Activated naive CD8-positive, alpha-beta T cell treated with anti-CD3 and anti-CD28 coated beads for 36 hours (primary cell): ENCODE results near the gene TOX2. TPM values are rescaled to one million over a fixed set of nuclear protein-coding genes. Genes with fewer than 3 reads are reported as not detected.

Experiments used
- DNase-seq: peaks from one replicate; pipeline ENCODE4 v3.0.0; 2021
- H3K27ac Mint-ChIP-seq: one replicate; pipeline ENCODE4 v1.8.0; 2022; ENCODE audit warnings: mild to moderate bottlenecking, moderate library complexity, mixed read lengths
- H3K27me3 Mint-ChIP-seq: one replicate; pipeline ENCODE4 v1.8.0; 2022; ENCODE audit warnings: mild to moderate bottlenecking, mixed read lengths
- H3K36me3 Mint-ChIP-seq: one replicate; pipeline ENCODE4 v1.8.0; 2021; ENCODE audit warnings: mild to moderate bottlenecking, mixed read lengths
- H3K4me1 Mint-ChIP-seq: one replicate; pipeline ENCODE4 v1.8.0; 2021; ENCODE audit warnings: mixed read lengths
- H3K4me3 Mint-ChIP-seq: one replicate; pipeline ENCODE4 v1.8.0; 2022; ENCODE audit warnings: mild to moderate bottlenecking, moderate library complexity, mixed read lengths
- H3K9me3 Mint-ChIP-seq: one replicate; pipeline ENCODE4 v1.8.0; 2022; ENCODE audit warnings: mixed read lengths
- total RNA-seq, 2 experiments: library from RNA; stranded (reverse); gene quantifications; one replicate each; pipeline ENCODE4 v1.2.3, GENCODE V29; 2021

TOX2 gene
- total RNA-seq, 2 experiments from 2014 or later, result 0.45 to 0.52 TPM

GRCh38 chr20:43923917-43924316 is 9.3 kb downstream of the TOX2 start:
- Mint-ChIP-seq H3K4me1 (peaks cover 46% of the 10 kb centered on the region), H3K9me3 (no peaks in the 10 kb centered on the region), H3K36me3 (no peaks in the 10 kb centered on the region), H3K27me3 (peaks cover 72% of the 10 kb centered on the region), H3K4me3 (no peak overlapping the region), H3K27ac (no peak overlapping the region)
- DNase-seq, result no peak

- peaks cover 64% of the 10 kb centered on the region for H3K27me3 Mint-ChIP-seq
- peak overlapping the region; percentile 6 for H3K27ac Mint-ChIP-seq
Measured at GRCh38 chr20:43925215-43925614, 10.6 kb downstream of the TOX2 start.

GRCh38 chr20:43925801-43926200 is 11.1 kb downstream of the TOX2 start:
- Mint-ChIP-seq H3K36me3 (no peaks in the 10 kb centered on the region), H3K4me1 (peaks cover 46% of the 10 kb centered on the region), H3K4me3 (no peak overlapping the region), H3K9me3 (no peaks in the 10 kb centered on the region), H3K27me3 (peaks cover 60% of the 10 kb centered on the region), H3K27ac (no peak overlapping the region)
- DNase-seq, result peak; percentile 13

More at GRCh38 chr20:43925215-43925614, 10.6 kb downstream of the TOX2 start:
- peak; percentile 76 for DNase-seq
- H3K4me1 Mint-ChIP-seq, result peaks cover 46% of the 10 kb centered on the region
- no peaks in the 10 kb centered on the region for H3K36me3 Mint-ChIP-seq
- no peaks in the 10 kb centered on the region for H3K9me3 Mint-ChIP-seq
- H3K4me3 Mint-ChIP-seq, result peak overlapping the region; percentile 35

GRCh38 chr20:43926287-43927050 is 11.8 kb downstream of the TOX2 start:
- Mint-ChIP-seq H3K4me3 (no peak overlapping the region), H3K9me3 (no peaks in the 10 kb centered on the region), H3K4me1 (peaks cover 43% of the 10 kb centered on the region), H3K36me3 (no peaks in the 10 kb centered on the region), H3K27ac (no peak overlapping the region), H3K27me3 (peaks cover 57% of the 10 kb centered on the region)
- DNase-seq, result no peak

- Mint-ChIP-seq H3K36me3 (no peaks in the 10 kb centered on the region), H3K9me3 (no peaks in the 10 kb centered on the region), H3K27ac (no peak overlapping the region), H3K4me1 (no peaks in the 10 kb centered on the region), H3K4me3 (no peak overlapping the region), H3K27me3 (peaks cover 46% of the 10 kb centered on the region)
- DNase-seq, result no peak
Measured at GRCh38 chr20:43931976-43932375, 17.3 kb downstream of the TOX2 start.

GRCh38 chr20:43934833-43935232 is 20.2 kb downstream of the TOX2 start:
- Mint-ChIP-seq H3K27ac (no peak overlapping the region), H3K36me3 (no peaks in the 10 kb centered on the region), H3K4me3 (no peak overlapping the region), H3K4me1 (peaks cover 2% of the 10 kb centered on the region), H3K27me3 (peaks cover 35% of the 10 kb centered on the region), H3K9me3 (no peaks in the 10 kb centered on the region)
- no peak for DNase-seq

- no peak overlapping the region for H3K27ac Mint-ChIP-seq
- H3K9me3 Mint-ChIP-seq, result no peaks in the 10 kb centered on the region
- peaks cover 2% of the 10 kb centered on the region for H3K4me1 Mint-ChIP-seq
- H3K4me3 Mint-ChIP-seq, result no peak overlapping the region
- no peaks in the 10 kb centered on the region for H3K36me3 Mint-ChIP-seq
- H3K27me3 Mint-ChIP-seq, result peaks cover 43% of the 10 kb centered on the region
- DNase-seq, result no peak
Measured at GRCh38 chr20:43936104-43936770, 21.6 kb downstream of the TOX2 start.

- DNase-seq, result no peak
- H3K9me3 Mint-ChIP-seq, result no peaks in the 10 kb centered on the region
Measured at GRCh38 chr20:43936805-43937204, 22.2 kb downstream of the TOX2 start.

GRCh38 chr20:43937591-43937990 is 22.9 kb downstream of the TOX2 start:
- DNase-seq, result no peak
- no peak overlapping the region for H3K4me3 Mint-ChIP-seq
- H3K27ac Mint-ChIP-seq, result no peak overlapping the region
- peaks cover 32% of the 10 kb centered on the region for H3K27me3 Mint-ChIP-seq
- no peaks in the 10 kb centered on the region for H3K9me3 Mint-ChIP-seq
- no peaks in the 10 kb centered on the region for H3K36me3 Mint-ChIP-seq
- peaks cover 12% of the 10 kb centered on the region for H3K4me1 Mint-ChIP-seq

More at GRCh38 chr20:43936805-43937204, 22.2 kb downstream of the TOX2 start:
- Mint-ChIP-seq H3K36me3 (no peaks in the 10 kb centered on the region), H3K4me3 (no peak overlapping the region), H3K27me3 (peaks cover 38% of the 10 kb centered on the region), H3K4me1 (peaks cover 5% of the 10 kb centered on the region), H3K27ac (no peak overlapping the region)

GRCh38 chr20:43938017-43938655 is 23.5 kb downstream of the TOX2 start:
- H3K4me3 Mint-ChIP-seq, result no peak overlapping the region
- H3K27ac Mint-ChIP-seq, result no peak overlapping the region
- peaks cover 32% of the 10 kb centered on the region for H3K27me3 Mint-ChIP-seq
- H3K4me1 Mint-ChIP-seq, result peaks cover 17% of the 10 kb centered on the region
- no peaks in the 10 kb centered on the region for H3K36me3 Mint-ChIP-seq
- no peak for DNase-seq
- no peaks in the 10 kb centered on the region for H3K9me3 Mint-ChIP-seq

GRCh38 chr20:43938932-43939761 is 24.5 kb downstream of the TOX2 start:
- no peaks in the 10 kb centered on the region for H3K9me3 Mint-ChIP-seq
- H3K27ac Mint-ChIP-seq, result peak overlapping the region; percentile 5
- H3K36me3 Mint-ChIP-seq, result no peaks in the 10 kb centered on the region
- peaks cover 20% of the 10 kb centered on the region for H3K4me1 Mint-ChIP-seq
- peaks cover 22% of the 10 kb centered on the region for H3K27me3 Mint-ChIP-seq
- no peak for DNase-seq
- H3K4me3 Mint-ChIP-seq, result no peak overlapping the region

GRCh38 chr20:43939762-43940121 is 25.1 kb downstream of the TOX2 start:
- Mint-ChIP-seq H3K27ac (no peak overlapping the region), H3K4me3 (no peak overlapping the region), H3K4me1 (peaks cover 20% of the 10 kb centered on the region), H3K36me3 (no peaks in the 10 kb centered on the region), H3K9me3 (no peaks in the 10 kb centered on the region), H3K27me3 (peaks cover 22% of the 10 kb centered on the region)
- no peak for DNase-seq

GRCh38 chr20:43940518-43941225 is 26.0 kb downstream of the TOX2 start:
- DNase-seq, result no peak
- no peak overlapping the region for H3K27ac Mint-ChIP-seq
- H3K9me3 Mint-ChIP-seq, result no peaks in the 10 kb centered on the region
- H3K4me3 Mint-ChIP-seq, result no peak overlapping the region
- H3K36me3 Mint-ChIP-seq, result no peaks in the 10 kb centered on the region
- H3K4me1 Mint-ChIP-seq, result peaks cover 28% of the 10 kb centered on the region
- peaks cover 24% of the 10 kb centered on the region for H3K27me3 Mint-ChIP-seq

GRCh38 chr20:43941476-43942200 is 27.0 kb downstream of the TOX2 start:
- H3K27me3 Mint-ChIP-seq, result peaks cover 27% of the 10 kb centered on the region
- no peak overlapping the region for H3K4me3 Mint-ChIP-seq
- peaks cover 36% of the 10 kb centered on the region for H3K4me1 Mint-ChIP-seq

More at GRCh38 chr20:43941476-43942200, 27.0 kb downstream of the TOX2 start:
- H3K36me3 Mint-ChIP-seq, result no peaks in the 10 kb centered on the region
- no peak overlapping the region for H3K27ac Mint-ChIP-seq
- H3K9me3 Mint-ChIP-seq, result no peaks in the 10 kb centered on the region
- DNase-seq, result no peak
